Left colon (tissue), 2 donors: Measurements from ENCODE around the gene TMEM132E. TPM values are rescaled to one million over a fixed set of nuclear protein-coding genes. Genes with fewer than 3 reads are reported as not detected.

Experiments used
- ATAC-seq: fragments of 200-7000 bp; cut with Tn5 transposase; one replicate; pipeline ENCODE4 v1.9.1; 2020; ENCODE audit warnings: mild to moderate bottlenecking, moderate library complexity
- DNase-seq, 2 donors: peaks; one replicate each; pipeline ENCODE4 v3.0.0-alpha.2; 2020
- intact Hi-C, 2 donors: fragments of 100-400 bp; cut with DNase I in 1 of 2; cut with micrococcal nuclease in 1 of 2; formaldehyde crosslinking; loops; one replicate each; pipeline versions ENCODE4 v1.11.2 to v1.14.0; 2022; cut with DNase I, micrococcal nuclease
- total RNA-seq, 2 donors: library from RNA; stranded (reverse); fragmentation: NEBNext Ultra II Directional; extraction: Animal tissue kit (Norgen Biotek cat#: 25700); gene quantifications; one replicate each; pipeline ENCODE4 v1.2.1, GENCODE V29; 2021
- donor health status: DM: no; HTN: no; CAD: no.
- donor health status: DM: yes; HTN: yes; CAD: no.

Gene TMEM132E
- total RNA-seq, 2 donors from 2014 or later, result not detected

GRCh38 chr17:34566201-34566600 lies 13.2 kb upstream of the TMEM132E start:
- intact Hi-C loops, result no loop called here
- DNase-seq (no peak), ATAC-seq (no peak)

DNA sequence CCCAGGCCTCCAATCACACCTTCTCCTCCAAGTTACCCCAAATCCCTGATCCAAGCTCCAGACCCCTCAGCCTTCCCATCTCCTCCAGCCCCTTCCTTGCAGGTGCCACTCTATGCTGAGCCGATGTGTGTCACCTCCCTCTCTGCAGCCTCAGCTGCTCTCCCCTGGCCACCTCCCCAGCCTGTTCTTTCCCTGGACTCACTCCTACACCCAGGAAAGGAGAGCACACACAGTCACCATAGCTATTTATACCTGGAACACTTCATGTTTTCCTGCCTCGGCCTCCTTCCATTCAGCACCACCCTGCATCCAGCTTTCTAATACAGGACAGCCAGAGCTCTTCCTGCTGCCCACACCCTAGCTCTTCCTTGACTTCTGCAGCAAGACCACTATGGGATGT lies 12.5 kb upstream of the TMEM132E start:
- intact Hi-C loops, result no loop called here
- no peak for ATAC-seq
- no peak for DNase-seq

DNA sequence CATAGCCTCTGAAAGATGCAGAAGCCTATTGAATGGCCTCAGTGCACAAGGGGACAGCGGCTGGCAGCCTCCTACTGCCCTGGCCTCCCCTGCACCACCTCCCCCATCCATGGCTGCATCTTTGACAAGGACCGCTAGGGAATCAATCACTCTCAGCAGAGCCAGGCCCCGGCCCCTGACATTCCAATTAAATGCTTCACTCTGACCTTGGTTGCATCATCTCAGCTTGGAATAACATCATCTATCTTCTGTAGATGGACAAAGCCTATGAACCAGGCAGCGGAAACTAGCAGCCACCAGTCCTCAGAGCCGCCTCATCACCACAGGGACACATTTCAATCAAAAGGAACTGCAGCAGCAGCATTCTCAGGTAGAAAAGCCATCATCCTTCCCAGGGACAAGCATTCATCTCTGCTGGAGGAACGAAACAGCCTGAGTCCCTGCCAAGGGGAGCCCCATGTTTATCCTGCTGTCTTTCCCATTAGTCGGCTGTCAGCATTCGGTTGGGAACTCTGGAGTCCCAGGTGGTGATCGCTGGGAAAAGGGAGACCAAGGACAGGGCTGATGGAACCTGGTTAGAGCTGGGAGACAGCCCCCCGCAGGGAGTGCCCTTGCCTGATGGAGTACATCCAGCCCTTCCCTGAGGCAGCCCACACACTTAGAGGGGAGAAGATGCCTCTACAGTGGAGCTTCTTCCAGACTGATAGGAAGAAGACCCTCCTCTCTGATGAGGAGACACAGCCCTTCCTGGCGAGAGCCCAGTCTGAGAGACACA lies 11.5 kb upstream of the TMEM132E start:
- DNase-seq (no peak), ATAC-seq (no peak)
- intact Hi-C loops, result no loop called here

GRCh38 chr17:34568953-34569352 lies 10.4 kb upstream of the TMEM132E start:
- intact Hi-C loops, result no loop called here
- ATAC-seq, result no peak
- no peak for DNase-seq

DNA sequence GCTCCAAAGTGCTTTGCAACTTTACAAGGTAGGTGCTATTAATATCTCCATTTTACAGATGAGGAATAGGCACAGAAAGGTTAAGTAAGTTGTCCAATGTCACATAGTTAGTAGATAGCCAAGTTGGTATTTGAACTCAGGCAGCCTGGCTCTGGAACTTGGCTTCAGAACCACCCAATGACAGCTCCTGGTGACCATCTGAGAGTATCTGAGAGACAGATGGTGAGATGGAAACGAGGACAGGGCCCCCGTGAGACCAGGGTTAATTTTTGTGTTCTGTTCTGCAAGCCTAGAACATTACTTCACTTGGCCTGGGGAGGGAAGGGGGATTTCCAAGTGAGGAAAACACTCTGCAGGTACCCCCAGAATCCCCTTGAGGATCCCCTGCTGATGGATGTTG lies 9.8 kb upstream of the TMEM132E start:
- ATAC-seq, result no peak
- intact Hi-C loops, result no loop called here
- no peak for DNase-seq

DNA sequence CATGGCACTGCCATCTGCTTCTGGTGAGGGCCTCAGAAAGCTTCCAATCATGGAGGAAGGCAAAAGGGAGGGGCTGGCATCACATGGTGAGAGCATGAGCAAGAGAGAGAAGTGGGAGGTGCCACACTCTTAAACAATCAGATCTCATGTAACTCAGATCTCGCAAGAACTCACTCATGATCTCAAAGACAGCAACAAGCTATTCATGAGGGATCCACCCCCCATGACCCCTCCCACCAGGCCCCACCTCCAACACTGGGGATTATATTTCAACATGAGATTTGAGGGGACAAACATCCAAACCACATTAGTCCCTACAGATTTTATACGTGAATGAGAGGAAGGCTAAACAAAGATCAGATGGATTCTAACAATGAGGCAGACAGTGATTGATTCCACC lies 8.9 kb upstream of the TMEM132E start:
- intact Hi-C loops, result no loop called here
- ATAC-seq, result no peak

DNA sequence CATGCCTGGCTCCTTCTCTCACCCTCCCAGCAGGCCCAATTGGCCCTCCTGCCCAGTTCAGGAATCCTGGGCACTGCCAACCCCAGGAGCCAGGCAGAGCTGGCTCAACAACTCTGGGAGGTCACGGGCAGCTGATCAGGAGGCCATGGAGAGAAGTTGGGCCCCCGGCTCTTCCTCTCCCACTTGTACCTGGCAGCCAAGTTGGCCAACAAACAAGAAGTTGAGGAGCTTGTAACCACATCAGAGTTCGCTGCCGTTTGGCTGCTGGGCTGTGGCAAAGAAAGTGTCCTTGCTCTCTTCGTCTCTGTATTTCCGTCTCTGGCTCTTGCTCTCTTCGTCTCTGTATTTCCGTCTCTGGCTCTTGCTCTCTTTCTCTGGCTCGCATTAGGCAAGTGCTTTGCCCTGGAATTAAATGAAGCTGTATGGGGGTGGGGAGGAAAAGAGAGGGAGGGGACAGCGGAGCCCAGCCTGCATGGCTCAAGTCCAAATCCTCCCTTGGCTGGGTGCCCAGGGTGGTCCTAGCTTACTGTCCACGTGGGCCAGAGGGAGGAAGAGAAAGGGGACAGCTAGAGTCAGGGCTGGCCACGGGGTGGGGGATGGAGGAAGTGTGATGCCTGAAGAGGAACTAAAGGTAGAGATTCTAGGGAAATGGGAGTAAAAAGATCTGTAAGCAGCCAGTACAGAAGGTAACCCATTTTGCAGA lies 7.8 kb upstream of the TMEM132E start:
- intact Hi-C loops, result no loop called here
- DNase-seq (no peak), ATAC-seq (no peak)

More for the DNA sequence above, 8.9 kb upstream of the TMEM132E start:
- no peak for DNase-seq

DNA sequence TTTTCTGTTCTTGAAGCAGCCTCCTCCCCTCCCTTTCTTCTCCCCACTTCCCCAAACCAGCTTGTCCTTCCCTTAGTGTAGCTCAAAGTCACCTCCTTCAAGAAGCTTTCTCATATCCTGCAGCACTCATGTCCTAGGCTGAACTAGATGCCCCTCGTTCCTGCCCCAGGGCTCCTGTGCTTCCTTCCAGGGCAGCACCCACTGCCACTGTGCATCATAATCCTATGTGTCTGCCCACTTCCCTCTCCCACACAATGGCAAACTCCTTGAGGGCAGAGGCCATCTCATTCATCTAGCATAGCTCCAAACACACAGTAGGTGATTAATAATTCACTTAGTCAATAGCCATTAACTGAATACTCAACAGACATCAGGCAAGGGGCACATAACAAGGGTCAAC lies 6.9 kb upstream of the TMEM132E start:
- ATAC-seq, result no peak
- intact Hi-C loops, result no loop called here
- no peak for DNase-seq

DNA sequence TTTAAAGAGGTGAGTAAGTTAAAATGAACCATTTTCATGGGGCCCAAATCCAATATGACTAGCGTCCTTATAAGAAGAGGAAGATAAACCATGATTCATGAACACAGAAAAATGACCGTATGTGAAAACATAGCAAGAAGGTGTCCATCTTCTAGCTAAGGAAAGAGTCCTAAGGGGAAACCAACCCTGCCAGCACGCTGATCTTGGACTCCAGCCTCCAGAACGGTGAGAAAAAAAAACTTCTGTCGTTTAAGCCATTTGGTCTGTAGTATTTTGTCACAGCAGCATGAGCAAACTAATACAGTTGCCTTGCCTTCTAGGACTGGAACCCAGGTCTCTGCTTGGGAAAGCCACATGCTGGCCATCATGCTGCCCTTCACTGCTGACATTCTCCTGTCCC lies 4.2 kb upstream of the TMEM132E start:
- intact Hi-C loops, result no loop called here
- no peak for ATAC-seq
- DNase-seq, result no peak

DNA sequence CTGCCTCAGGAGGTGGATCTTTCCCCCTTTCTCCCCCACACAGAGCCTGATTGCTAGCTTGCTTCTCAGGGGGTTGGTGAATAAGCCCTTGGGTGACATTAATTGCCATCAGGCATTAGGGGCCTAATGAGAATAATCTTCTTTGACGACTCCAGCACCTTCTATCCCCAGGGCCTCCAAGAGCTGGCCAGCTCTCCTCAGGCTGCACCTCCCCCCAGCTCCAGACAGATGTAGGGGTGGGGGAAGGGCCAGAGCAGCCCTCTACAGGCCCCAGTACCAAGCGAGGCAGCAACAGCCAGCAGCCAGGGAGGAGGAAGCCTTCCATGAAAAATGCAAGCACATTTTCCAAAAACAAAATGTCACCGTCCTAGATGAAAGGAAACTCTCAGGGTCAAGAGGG lies 1.4 kb upstream of the TMEM132E start:
- intact Hi-C loops, result no loop called here
- DNase-seq (no peak), ATAC-seq (no peak)

GRCh38 chr17:34578656-34579016 lies 746 bp upstream of the TMEM132E start:
- no peak for ATAC-seq
- no peak for DNase-seq
- intact Hi-C loops, result no loop called here

GRCh38 chr17:34579979-34580684 lies 750 bp downstream of the TMEM132E start:
- DNase-seq (no peak), ATAC-seq (no peak)
- intact Hi-C loops, result no loop called here

DNA sequence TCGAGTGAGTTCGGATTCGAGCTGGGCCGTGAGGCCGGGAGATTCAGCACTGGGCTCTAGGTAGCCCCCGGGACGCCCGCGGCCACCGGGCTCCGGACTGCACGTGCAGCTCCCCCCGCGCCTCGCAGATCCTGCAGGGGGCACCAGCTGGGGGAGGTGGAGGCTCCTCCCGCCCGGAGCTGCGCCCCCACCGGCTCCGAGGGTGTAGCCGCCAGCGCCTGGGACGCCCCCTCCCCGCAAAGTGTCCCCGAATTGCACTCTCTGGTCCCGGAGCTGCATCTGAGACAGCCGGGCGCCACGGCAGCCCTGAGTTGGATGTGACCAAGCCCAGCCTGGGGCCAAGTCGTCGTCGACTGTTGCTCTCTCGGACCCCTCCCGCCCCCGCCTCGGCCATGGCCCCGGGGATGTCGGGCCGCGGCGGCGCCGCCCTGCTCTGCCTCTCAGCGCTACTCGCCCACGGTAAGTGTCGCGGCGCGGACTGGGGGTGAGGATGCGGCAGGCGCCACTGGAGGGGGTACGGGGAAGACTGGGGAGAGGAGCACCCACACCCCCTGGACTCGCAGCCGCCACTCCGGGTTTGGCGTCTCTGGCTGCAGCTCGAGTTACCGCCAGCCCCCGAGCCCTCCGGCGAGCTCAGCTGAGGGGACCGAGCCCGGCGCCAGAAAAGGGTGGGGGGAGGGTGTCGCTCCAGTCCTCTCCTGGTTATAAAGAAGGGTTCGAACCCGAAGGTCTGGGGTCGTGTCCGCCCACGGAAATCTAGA lies 1.5 kb downstream of the TMEM132E start:
- intact Hi-C loops, result no loop called here
- DNase-seq, result no peak
- no peak for ATAC-seq

DNA sequence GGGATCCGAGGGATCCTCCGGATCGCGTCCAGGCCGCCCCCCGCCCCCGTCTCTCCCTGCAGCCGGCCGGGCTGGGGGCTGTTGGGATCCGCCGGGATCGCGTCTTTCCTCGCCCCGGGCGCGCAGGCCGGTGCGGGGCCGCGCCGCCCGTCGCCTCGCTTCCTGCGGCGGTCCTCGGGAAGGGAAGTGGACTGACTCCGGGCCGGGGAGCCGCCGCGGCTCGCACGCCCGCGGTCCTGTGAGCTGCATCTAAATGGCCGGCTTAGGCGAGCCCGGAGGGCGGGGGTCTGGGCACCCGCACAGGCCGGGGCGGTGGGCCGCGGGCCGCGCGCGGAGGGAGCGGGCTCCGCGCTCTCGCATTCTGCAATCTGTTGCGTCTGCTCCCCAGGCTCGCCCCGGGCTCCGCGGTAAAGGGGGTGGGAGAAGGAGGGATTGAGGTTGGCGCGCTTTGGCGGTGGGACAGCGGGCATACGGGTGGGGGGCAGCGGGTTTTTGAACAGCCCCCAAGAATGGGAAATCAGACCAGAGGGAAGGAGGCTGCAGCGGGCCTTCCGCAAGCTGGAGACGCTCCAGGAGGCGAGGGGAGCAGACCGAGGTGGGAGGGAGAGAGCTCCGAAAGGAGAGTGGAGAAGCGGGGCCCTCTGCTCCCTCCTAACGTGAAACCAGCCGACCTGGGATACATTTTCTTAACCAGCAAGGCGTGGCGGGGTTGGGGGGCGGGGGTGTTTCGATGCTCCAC lies 2.2 kb downstream of the TMEM132E start:
- DNase-seq (no peak), ATAC-seq (no peak)
- intact Hi-C loops, result no loop called here

DNA sequence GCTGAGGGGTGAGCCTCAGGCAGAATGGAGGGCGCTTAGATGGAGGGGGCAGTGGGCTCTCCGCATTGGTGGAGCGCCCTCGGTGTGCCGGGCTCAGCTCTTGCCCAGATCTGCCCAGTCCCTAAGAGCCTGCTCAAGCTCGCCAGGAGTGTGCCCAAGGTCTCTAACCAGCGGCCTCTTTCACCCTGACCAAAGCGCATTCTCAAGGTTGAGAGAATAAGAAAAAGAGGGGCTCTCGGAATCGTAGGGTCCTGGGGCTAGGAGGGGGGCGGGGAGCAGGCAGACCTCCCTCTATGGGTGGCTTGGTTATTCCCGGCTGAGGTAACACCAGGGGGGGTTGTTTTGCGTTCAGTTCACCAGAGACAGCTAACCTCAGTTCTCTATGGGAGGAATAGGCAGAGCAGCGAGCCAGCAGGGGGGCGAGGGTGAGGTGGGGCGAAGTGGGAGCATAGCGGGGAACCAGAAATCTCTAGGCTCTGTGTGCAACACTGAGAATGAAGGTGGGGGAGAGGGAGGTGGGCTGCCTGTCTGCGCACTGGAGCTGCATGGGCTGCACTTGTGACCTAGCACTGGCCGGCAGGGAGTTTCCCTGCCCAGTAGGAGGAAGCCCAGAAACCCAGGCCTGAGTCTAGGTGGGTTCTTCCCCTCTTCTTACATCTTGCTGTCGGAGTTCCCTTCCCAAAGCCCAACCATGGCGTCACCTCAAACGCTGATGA lies 3.0 kb downstream of the TMEM132E start:
- no peak for ATAC-seq
- DNase-seq, result no peak
- intact Hi-C loops, result no loop called here

DNA sequence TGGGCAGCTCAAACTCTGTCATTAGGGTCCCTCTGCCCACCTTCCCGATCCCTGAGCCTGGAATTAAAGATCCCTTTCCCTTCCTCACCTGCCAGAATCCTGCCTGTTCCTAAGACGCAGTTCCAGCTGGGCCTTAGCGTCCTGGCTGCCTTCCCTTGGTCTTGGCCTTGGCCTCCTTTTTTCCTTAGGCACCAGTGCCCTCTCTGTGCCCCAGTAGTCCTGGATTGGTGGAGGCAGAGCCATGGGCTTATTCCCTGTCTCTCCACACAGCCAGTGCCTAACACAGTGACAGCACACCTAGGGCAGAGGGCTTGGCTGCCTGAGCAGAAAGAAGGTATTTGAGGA lies 3.5 kb downstream of the TMEM132E start:
- intact Hi-C loops, result no loop called here
- ATAC-seq, result no peak
- DNase-seq, result no peak

- no peak for DNase-seq
- ATAC-seq, result peak; percentile 74
- intact Hi-C loops, result no loop called here
Measured at GRCh38 chr17:34584805-34585416, 5.5 kb downstream of the TMEM132E start.

GRCh38 chr17:34586346-34586846 lies 7.0 kb downstream of the TMEM132E start:
- DNase-seq, result no peak
- ATAC-seq, result no peak
- intact Hi-C loops, result no loop called here
